22Rv1 (cell line): ENCODE results near the gene COL8A1.

Experiments used
- H3K27ac ChIP-seq: fragments of 450-650 bp; 2 replicates; pipeline ENCODE4 v1.5.1; 2017
- ZFX ChIP-seq: fragments of 450-650 bp; IDR thresholded peaks from 2 replicates; pipeline ENCODE4 v1.6.1; 2017; ENCODE audit warnings: antibody characterized with exemption, borderline replicate concordance
- TF ChIP-seq, protein P1 (sequence below): fragments of 450-650 bp; IDR thresholded peaks from 2 replicates; pipeline ENCODE4 v1.5.1; 2017; ENCODE audit warnings: mild to moderate bottlenecking

The COL8A1 gene

DNA sequence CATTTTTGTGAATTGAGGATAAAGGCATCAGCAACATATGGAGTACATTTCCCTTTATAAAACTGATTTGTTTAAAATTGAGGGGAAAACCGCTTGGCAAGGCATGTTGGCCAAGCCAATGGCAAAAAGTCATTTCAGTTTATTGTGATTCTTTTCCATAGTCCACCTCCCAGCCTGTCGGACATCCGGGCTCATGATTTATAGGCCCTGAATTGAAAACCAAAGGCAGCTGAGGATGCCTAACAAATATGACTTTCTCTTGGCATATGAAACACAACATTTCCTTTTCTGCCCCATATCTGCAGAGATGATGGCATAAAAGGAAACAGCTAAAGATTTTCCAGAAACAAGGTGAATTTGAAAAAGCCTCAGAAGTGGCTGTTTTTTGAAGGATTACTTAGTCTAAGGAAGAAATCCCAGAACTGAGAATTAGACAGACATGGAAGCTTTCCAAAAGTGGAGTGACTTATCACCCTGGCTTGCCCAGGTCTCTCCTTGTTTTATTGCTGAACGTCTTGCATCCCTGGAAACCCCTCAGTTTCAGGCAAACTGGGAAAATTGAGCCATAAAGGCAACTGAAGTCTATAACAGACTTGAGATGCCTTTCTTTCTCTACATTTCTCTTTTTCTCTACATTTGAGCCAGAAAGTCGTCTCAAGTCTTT lies 74.0 kb downstream of the COL8A1 start:
- H3K27ac ChIP-seq = no peak overlapping the region

DNA sequence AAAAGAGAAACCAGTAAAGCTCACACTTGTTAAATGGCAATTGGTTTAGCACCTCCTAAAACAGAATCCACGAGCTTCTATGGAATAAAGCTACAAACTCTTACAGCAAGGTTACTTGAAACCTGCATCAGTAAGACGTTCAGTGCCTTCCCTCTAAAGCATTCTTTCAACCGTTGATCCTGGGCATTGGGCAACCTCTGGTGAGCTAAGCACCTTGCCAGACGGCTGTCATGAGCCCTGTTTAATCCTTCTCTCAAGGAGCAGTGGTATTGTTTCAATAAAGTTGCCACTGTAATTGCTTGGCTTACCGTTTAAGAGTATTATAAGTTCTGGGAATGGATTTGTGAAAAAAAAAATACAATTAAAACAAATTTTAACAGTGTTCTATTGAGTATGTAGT lies 75.0 kb downstream of the COL8A1 start:
- no peak overlapping the region for H3K27ac ChIP-seq
- TF ChIP-seq ZFX = no peak
- TF ChIP-seq, protein P1, sequence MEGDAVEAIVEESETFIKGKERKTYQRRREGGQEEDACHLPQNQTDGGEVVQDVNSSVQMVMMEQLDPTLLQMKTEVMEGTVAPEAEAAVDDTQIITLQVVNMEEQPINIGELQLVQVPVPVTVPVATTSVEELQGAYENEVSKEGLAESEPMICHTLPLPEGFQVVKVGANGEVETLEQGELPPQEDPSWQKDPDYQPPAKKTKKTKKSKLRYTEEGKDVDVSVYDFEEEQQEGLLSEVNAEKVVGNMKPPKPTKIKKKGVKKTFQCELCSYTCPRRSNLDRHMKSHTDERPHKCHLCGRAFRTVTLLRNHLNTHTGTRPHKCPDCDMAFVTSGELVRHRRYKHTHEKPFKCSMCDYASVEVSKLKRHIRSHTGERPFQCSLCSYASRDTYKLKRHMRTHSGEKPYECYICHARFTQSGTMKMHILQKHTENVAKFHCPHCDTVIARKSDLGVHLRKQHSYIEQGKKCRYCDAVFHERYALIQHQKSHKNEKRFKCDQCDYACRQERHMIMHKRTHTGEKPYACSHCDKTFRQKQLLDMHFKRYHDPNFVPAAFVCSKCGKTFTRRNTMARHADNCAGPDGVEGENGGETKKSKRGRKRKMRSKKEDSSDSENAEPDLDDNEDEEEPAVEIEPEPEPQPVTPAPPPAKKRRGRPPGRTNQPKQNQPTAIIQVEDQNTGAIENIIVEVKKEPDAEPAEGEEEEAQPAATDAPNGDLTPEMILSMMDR = no peak

More for the DNA sequence above, 74.0 kb downstream of the COL8A1 start:
- TF ChIP-seq, protein P1 = no peak
- TF ChIP-seq ZFX = no peak

DNA sequence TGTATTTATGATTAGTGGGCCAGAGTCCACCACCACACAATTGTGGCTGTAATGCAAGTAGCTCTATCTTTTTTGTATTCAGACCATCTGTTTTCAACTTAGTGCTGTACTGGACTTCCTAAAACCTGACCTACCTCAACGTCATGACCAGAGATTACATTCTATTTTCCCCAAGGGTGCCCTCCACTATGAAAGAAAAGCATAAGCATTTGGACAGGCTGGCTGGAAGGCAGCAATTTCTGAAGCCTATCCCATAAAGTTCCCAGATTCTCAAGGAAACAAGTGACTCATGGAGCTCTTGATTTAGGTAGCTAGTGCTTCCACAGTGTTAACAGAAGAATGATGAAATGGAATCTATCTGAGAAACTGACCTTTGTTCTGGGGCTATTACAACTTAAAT lies 75.8 kb downstream of the COL8A1 start:
- TF ChIP-seq ZFX = no peak
- TF ChIP-seq, protein P1 = no peak
- H3K27ac ChIP-seq = no peak overlapping the region

DNA sequence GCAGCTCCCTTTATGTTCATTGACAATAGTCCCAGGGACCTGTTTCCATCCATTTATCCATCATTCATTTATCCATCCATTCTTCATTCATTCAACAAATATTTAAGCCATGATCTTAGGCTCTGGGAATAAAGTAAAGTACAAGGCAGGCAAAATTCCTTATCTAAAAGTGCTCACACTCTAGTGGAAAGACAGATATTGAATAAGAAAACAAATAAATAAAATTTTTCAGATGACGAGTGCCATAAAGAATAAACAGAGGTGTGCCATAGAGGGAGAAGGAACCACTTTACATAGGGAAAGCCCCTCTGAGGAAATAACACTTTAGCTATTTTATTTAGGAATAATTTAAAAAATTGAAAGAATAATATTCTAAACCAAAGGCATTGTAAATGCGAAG lies 76.2 kb downstream of the COL8A1 start:
- no peak overlapping the region for H3K27ac ChIP-seq
- TF ChIP-seq, protein P1 = no peak
- no peak for TF ChIP-seq ZFX

DNA sequence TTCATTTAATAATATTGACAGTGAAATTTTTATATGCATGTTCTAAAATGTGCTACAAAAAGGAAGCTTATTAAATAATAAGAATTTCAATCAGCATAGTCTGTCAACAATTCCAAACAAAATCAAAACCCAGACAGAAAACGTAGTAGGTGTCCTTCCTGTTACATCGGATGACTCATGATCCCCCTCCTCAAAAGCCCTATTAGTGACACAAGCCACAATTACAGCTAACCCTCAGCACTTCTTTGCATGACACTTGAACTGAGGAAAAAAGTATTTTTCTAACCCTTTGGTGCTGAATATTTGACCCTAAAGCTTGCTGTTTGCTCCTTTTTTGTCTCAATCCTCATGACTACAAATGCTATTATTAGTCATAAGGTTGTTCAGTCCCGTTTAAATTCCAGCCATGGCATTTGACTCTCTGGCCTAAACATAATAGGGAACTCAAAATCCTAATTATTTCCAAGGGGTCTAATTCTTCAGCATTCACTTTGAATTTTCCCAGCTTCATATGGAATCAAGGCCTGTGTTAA lies 78.1 kb downstream of the COL8A1 start:
- no peak for TF ChIP-seq ZFX
- TF ChIP-seq, protein P1 = no peak
- H3K27ac ChIP-seq = no peak overlapping the region

DNA sequence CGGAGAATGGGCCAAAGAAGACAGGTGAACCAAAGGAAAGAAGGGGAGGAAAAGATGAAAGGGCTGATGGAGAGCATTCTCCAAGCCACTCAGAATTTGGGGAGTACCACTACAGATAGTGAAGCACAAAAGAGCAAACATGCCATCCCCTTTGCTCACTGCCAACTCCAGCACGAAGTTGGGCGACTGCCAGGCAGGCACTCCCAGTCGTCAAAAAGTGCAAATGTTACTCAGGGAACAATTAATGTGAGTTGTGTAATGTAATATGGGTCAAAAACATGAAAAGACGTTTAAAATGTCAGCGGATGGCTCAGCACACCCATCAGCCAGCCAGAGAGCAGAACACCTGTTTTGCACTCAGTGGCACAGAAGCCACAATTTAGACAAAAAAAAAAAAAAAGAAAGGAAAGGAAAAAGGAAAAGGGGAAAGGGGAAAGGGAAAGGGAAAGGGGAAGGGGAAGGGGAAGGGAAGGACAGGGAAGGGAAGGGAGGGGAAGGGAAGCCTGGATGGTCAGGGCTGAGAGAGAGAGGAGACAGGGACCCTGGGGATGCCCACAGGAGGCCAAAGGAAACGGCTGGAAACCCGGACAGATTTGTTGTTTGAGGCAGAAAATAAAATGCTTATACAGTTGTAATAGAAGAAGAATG lies 82.7 kb downstream of the COL8A1 start:
- no peak overlapping the region for H3K27ac ChIP-seq
- no peak for TF ChIP-seq ZFX
- TF ChIP-seq, protein P1 = no peak

DNA sequence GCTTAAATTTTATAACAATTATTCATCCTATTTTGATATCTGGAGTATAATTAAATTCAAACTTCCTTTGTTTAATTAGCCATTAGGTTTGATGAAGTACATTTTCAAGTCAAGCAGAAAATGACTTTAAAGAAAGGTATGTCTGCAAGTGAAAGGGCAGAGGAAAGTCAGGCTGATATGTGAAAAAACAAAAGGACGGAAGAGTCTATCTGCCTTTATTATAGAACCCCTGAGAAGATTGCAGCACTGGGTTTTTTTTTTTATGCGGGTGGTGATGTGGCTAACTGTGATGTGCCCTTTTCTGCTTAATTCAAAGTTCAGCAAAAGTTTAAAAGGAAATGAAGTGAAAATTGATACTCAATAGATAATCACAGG lies 83.2 kb downstream of the COL8A1 start:
- TF ChIP-seq, protein P1 = no peak
- no peak for TF ChIP-seq ZFX
- no peak overlapping the region for H3K27ac ChIP-seq
